ENCODE results near the gene MAN2A1.
"Not testable (repeated sequence)": the region's sequence is repeated elsewhere in the genome, so short reads cannot be mapped to it uniquely, and the experiment has no call there.

The MAN2A1 gene

DNA sequence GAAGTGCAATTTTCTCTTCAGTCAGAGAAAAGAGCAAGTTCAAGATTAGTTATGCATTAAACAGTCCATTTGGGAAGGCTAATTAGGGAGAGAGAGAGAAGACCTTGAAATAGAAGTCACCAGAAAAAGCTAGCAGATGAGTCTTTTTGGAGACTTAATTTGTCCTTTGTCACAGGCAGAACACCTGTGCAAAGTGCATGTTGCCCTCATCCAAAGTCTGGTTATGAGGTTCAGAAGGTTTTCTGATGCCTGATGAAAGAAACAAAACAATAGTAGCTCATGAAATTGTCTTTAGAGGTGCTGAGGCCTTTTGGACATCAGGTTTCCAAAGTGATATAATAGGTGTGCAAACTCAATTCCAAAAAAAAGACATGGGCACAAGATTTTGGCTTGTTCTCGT is 199.3 kb downstream of the MAN2A1 start:
- no peaks in the 10 kb centered on the region for H3K36me3 Mint-ChIP-seq (ENCODE audit: insufficient read depth)
- no peak overlapping the region for H3K27ac Mint-ChIP-seq
- no peak overlapping the region for H3K4me3 Mint-ChIP-seq
- H3K9me3 Mint-ChIP-seq, result peaks cover 0 to 2% of the 10 kb centered on the region in 2 donors
- H3K27me3 Mint-ChIP-seq, result no peaks in the 10 kb centered on the region
- no peak for DNase-seq
- ATAC-seq (replicated peaks), result no peak
- H3K4me1 Mint-ChIP-seq (ENCODE audit: low read depth in 2 of 2), result no peaks in the 10 kb centered on the region

DNA sequence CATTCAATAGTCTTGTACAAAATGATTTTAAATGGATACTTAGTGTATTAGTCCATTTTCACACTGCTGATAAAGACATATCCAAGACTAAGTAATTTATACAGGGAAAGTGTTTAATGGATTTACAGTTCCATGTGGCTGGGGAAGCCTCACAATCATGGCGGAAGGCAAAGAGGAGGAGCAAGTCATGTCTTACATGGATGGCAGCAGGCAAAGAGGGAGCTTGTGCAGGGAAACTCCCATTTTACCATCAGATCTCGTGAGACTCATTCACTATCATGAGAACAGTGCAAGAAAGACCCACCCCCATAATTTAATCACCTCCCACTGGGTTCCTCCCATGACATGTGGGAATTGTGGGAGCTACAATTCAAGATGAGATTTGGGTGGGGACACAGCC is 203.5 kb downstream of the MAN2A1 start:
- not testable (repeated sequence) for H3K36me3 Mint-ChIP-seq (ENCODE audit: insufficient read depth); H3K4me1 Mint-ChIP-seq (ENCODE audit: low read depth in 2 of 2); H3K27me3 Mint-ChIP-seq; ATAC-seq (replicated peaks); H3K4me3 Mint-ChIP-seq; H3K27ac Mint-ChIP-seq; H3K9me3 Mint-ChIP-seq; DNase-seq

- Mint-ChIP-seq H3K4me1 (ENCODE audit: low read depth in 2 of 2) (peaks cover 0 to 2% of the 10 kb centered on the region in 2 donors), H3K9me3 (no peaks in the 10 kb centered on the region), H3K36me3 (ENCODE audit: insufficient read depth) (no peaks in the 10 kb centered on the region), H3K4me3 (no peak overlapping the region), H3K27ac (no peak overlapping the region), H3K27me3 (no peaks in the 10 kb centered on the region)
- no peak for DNase-seq
- ATAC-seq (replicated peaks), result no peak
Measured at GRCh38 chr5:109898269-109899162, 208.8 kb downstream of the MAN2A1 start.

DNA sequence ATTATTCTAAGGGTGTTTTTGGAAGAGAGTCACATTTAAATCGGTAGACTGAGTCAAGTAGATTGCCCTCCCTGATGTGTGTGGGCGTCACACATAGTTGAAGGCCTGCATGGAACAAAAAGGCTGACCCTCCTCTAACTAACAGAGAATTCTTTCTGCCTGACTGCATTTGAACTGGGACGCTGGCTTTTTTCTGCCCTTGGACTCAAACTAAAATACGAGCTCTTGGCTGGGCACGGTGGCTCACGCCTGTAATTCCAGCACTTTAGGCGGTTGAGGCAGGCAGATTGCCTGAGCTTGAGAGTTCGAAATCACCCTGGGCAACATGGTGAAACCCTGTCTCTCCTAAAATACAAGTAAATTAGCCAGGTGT is 209.4 kb downstream of the MAN2A1 start:
- Mint-ChIP-seq H3K4me3 (no peak overlapping the region), H3K9me3 (no peaks in the 10 kb centered on the region), H3K36me3 (ENCODE audit: insufficient read depth) (no peaks in the 10 kb centered on the region), H3K27me3 (no peaks in the 10 kb centered on the region), H3K4me1 (ENCODE audit: low read depth in 2 of 2) (peaks cover 0 to 2% of the 10 kb centered on the region in 2 donors), H3K27ac (no peak overlapping the region)
- ATAC-seq (replicated peaks) (no peak), DNase-seq (no peak)

GRCh38 chr5:109900461-109900860 is 210.7 kb downstream of the MAN2A1 start:
- H3K36me3 Mint-ChIP-seq (ENCODE audit: insufficient read depth), result no peaks in the 10 kb centered on the region
- DNase-seq, result no peak
- no peaks in the 10 kb centered on the region for H3K27me3 Mint-ChIP-seq
- no peak overlapping the region for H3K27ac Mint-ChIP-seq
- peaks cover 0 to 2% of the 10 kb centered on the region in 2 donors for H3K4me1 Mint-ChIP-seq (ENCODE audit: low read depth in 2 of 2)
- no peaks in the 10 kb centered on the region for H3K9me3 Mint-ChIP-seq
- H3K4me3 Mint-ChIP-seq, result no peak overlapping the region
- no peak for ATAC-seq (replicated peaks)

GRCh38 chr5:109900911-109901627 is 211.3 kb downstream of the MAN2A1 start:
- Mint-ChIP-seq H3K4me3 (no peak overlapping the region), H3K27ac (peak overlapping the region in 1 of 2 donors; percentile 59), H3K27me3 (no peaks in the 10 kb centered on the region), H3K36me3 (ENCODE audit: insufficient read depth) (no peaks in the 10 kb centered on the region), H3K9me3 (no peaks in the 10 kb centered on the region), H3K4me1 (ENCODE audit: low read depth in 2 of 2) (peaks cover 0 to 2% of the 10 kb centered on the region in 2 donors)
- no peak for ATAC-seq (replicated peaks)
- DNase-seq, result no peak

GRCh38 chr5:109901628-109901981 is 211.9 kb downstream of the MAN2A1 start:
- Mint-ChIP-seq H3K36me3 (ENCODE audit: insufficient read depth) (no peaks in the 10 kb centered on the region), H3K27ac (peak overlapping the region in 1 of 2 donors; percentile 59), H3K4me1 (ENCODE audit: low read depth in 2 of 2) (peaks cover 0 to 2% of the 10 kb centered on the region in 2 donors), H3K4me3 (no peak overlapping the region), H3K9me3 (no peaks in the 10 kb centered on the region), H3K27me3 (peaks cover 0 to under 1% of the 10 kb centered on the region in 2 donors)
- no peak for DNase-seq
- ATAC-seq (replicated peaks), result no peak

- Mint-ChIP-seq H3K9me3 (no peaks in the 10 kb centered on the region), H3K4me1 (ENCODE audit: low read depth in 2 of 2) (peaks cover 0 to 2% of the 10 kb centered on the region in 2 donors), H3K27ac (no peak overlapping the region), H3K4me3 (no peak overlapping the region), H3K27me3 (peaks cover 0 to 8% of the 10 kb centered on the region in 2 donors), H3K36me3 (ENCODE audit: insufficient read depth) (no peaks in the 10 kb centered on the region)
- ATAC-seq (replicated peaks) (no peak), DNase-seq (no peak)
Measured at GRCh38 chr5:109903061-109903460, 213.3 kb downstream of the MAN2A1 start.

GRCh38 chr5:109905906-109906305 is 216.2 kb downstream of the MAN2A1 start:
- Mint-ChIP-seq H3K27ac (no peak overlapping the region), H3K4me1 (ENCODE audit: low read depth in 2 of 2) (peaks cover 0 to 1% of the 10 kb centered on the region in 2 donors), H3K4me3 (no peak overlapping the region), H3K36me3 (ENCODE audit: insufficient read depth) (no peaks in the 10 kb centered on the region), H3K27me3 (peaks cover 0 to 8% of the 10 kb centered on the region in 2 donors), H3K9me3 (no peaks in the 10 kb centered on the region)
- ATAC-seq (replicated peaks) (no peak), DNase-seq (no peak)

DNA sequence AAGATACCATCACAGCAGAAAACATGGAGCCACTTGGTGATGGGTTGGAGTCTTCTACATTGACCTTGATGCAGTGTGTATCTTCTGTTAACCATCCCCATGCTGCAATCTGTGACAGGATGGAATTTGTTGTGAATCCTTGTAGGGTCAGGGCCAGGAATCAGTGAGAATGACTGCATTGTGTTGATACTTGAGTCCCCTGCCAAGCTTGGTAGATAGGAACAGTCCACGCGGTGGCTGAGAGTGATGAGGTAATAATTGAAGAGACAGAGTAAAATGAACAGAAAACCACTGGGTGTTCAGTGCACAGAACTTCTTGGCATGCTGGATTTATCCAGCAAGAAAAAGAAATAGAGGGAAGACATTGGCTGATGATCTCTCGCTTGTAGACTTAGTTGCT is 217.5 kb downstream of the MAN2A1 start:
- no peak for DNase-seq
- no peak overlapping the region for H3K4me3 Mint-ChIP-seq
- no peak for ATAC-seq (replicated peaks)
- no peak overlapping the region for H3K27ac Mint-ChIP-seq
- H3K36me3 Mint-ChIP-seq (ENCODE audit: insufficient read depth), result no peaks in the 10 kb centered on the region
- H3K9me3 Mint-ChIP-seq, result no peaks in the 10 kb centered on the region
- H3K27me3 Mint-ChIP-seq, result peaks cover 0 to 8% of the 10 kb centered on the region in 2 donors
- no peaks in the 10 kb centered on the region for H3K4me1 Mint-ChIP-seq (ENCODE audit: low read depth in 2 of 2)

DNA sequence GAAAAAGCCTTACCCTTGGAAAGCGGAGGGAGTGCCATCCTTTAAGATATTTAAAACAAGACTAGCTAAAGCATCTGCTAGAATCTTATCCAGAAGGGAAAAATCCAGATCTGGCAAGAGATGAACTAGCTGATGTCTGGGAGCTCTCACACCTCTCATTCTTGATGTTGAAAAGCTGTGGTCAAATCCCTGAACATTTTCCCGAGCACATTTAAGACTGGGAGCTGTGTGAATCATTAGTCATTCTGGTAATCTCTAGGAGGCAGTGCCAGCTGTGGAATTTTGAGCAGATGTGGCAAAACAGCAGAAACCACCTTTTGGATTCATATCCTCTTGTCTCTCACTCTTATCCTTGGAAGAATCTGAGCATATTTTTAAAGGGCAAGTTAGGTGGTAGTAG is 218.0 kb downstream of the MAN2A1 start:
- H3K27ac Mint-ChIP-seq, result no peak overlapping the region
- H3K4me3 Mint-ChIP-seq, result no peak overlapping the region
- H3K9me3 Mint-ChIP-seq, result no peaks in the 10 kb centered on the region
- H3K4me1 Mint-ChIP-seq (ENCODE audit: low read depth in 2 of 2), result no peaks in the 10 kb centered on the region
- H3K27me3 Mint-ChIP-seq, result peaks cover 0 to 8% of the 10 kb centered on the region in 2 donors
- H3K36me3 Mint-ChIP-seq (ENCODE audit: insufficient read depth), result no peaks in the 10 kb centered on the region
- no peak for ATAC-seq (replicated peaks)
- no peak for DNase-seq

DNA sequence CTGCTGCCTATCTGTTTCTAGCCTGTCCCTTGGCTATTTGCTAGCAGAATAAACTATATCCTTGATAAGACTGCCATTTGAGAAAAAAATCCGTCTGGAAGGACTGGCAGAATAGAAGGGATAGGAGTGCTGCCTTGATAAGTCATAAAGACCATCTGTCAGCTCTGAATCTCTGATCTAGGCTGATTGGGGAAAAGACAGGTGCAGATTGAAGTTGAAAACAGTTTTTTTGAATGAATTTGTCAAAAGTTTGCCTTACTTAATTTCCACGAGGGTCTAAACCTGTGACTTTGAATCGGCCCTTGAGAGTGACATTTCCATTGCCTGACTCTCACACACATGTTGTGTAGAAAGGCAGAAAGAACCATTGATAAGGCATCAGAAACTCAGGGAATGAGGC is 218.6 kb downstream of the MAN2A1 start:
- Mint-ChIP-seq H3K4me3 (no peak overlapping the region), H3K4me1 (ENCODE audit: low read depth in 2 of 2) (no peaks in the 10 kb centered on the region), H3K9me3 (no peaks in the 10 kb centered on the region), H3K36me3 (ENCODE audit: insufficient read depth) (no peaks in the 10 kb centered on the region), H3K27ac (no peak overlapping the region), H3K27me3 (peaks cover 0 to 8% of the 10 kb centered on the region in 2 donors)
- ATAC-seq (replicated peaks) (no peak), DNase-seq (no peak)

- DNase-seq (no peak), ATAC-seq (replicated peaks) (no peak)
- Mint-ChIP-seq H3K27ac (no peak overlapping the region), H3K4me1 (ENCODE audit: low read depth in 2 of 2) (no peaks in the 10 kb centered on the region), H3K27me3 (peaks cover 0 to 8% of the 10 kb centered on the region in 2 donors), H3K9me3 (no peaks in the 10 kb centered on the region), H3K4me3 (no peak overlapping the region), H3K36me3 (ENCODE audit: insufficient read depth) (no peaks in the 10 kb centered on the region)
Measured at GRCh38 chr5:109910874-109911273, 221.1 kb downstream of the MAN2A1 start.

GRCh38 chr5:109911731-109912130 is 222.0 kb downstream of the MAN2A1 start:
- no peak for ATAC-seq (replicated peaks)
- DNase-seq, result no peak
- Mint-ChIP-seq H3K27ac (no peak overlapping the region), H3K27me3 (peaks cover 0 to 6% of the 10 kb centered on the region in 2 donors), H3K4me3 (no peak overlapping the region), H3K4me1 (ENCODE audit: low read depth in 2 of 2) (no peaks in the 10 kb centered on the region), H3K36me3 (ENCODE audit: insufficient read depth) (no peaks in the 10 kb centered on the region), H3K9me3 (no peaks in the 10 kb centered on the region)
